PC-9 (cell line): ENCODE data around the gene TTC29. TPM values are rescaled to one million over a fixed set of nuclear protein-coding genes. Genes with fewer than 3 reads are reported as not detected.

ENCODE experiments used
- BruUV-seq: library from RNA; stranded (reverse); fragments of 400-500 nt; replicated peaks from 2 replicates; lab custom pipeline; 2021; lab: Mats Ljungman, UMichigan
- CTCF ChIA-PET: fragments of 300-600 bp; sonication (Branson Sonifier 250); formaldehyde crosslinking; loops from one replicate; lab custom pipeline; 2022; ENCODE audit warnings: antibody characterized with exemption; lab: Charles Lee
- POLR2A ChIA-PET: fragments of 300-600 bp; sonication (Branson Sonifier 250); formaldehyde crosslinking; loops from one replicate; lab custom pipeline; 2022; ENCODE audit warnings: antibody characterized with exemption; ENCODE audit not compliant: unreplicated experiment; lab: Charles Lee
- DNase-seq, 2 experiments: peaks; one replicate each; pipeline versions ENCODE4 v3.0.0 to v3.0.0-alpha.2; 2015 to 2022; ENCODE audit warnings: mixed read lengths in 1 of 2
- H2AFZ ChIP-seq: fragments of 200-600 bp; sonication (generic); 2 replicates; pipeline ENCODE4 v1.8.1; 2017; ENCODE audit warnings: antibody characterized with exemption
- H3F3A ChIP-seq: fragments of 200-600 bp; sonication (generic); 2 replicates; pipeline ENCODE4 v1.8.1; 2017; ENCODE audit warnings: antibody characterized with exemption, mild to moderate bottlenecking, low read depth; ENCODE audit not compliant: insufficient read depth
- H3K27ac ChIP-seq: fragments of 200-600 bp; sonication (generic); 2 replicates; pipeline ENCODE4 v1.6.1; 2016; ENCODE audit warnings: mixed run types
- H3K27me3 ChIP-seq: fragments of 200-600 bp; sonication (generic); 2 replicates; pipeline ENCODE4 v1.6.1; 2016; ENCODE audit warnings: low read depth, mixed run types; ENCODE audit not compliant: insufficient read depth
- H3K36me3 ChIP-seq: fragments of 200-600 bp; sonication (generic); 2 replicates; pipeline ENCODE4 v1.6.1; 2016; ENCODE audit warnings: low read depth, mixed run types
- H3K4me1 ChIP-seq: fragments of 200-600 bp; sonication (generic); replicated peaks from 2 replicates; pipeline ENCODE4 v1.6.1; 2016; ENCODE audit warnings: mixed run types; ENCODE audit not compliant: insufficient read depth
- H3K4me2 ChIP-seq: fragments of 200-600 bp; sonication (generic); 2 replicates; pipeline ENCODE4 v1.6.1; 2017; ENCODE audit warnings: mixed run types
- H3K4me3 ChIP-seq: fragments of 200-600 bp; sonication (generic); 2 replicates; pipeline ENCODE4 v1.6.1; 2016; ENCODE audit warnings: mixed run types
- H3K79me2 ChIP-seq: fragments of 200-600 bp; sonication (generic); 2 replicates; pipeline ENCODE4 v1.6.1; 2017; ENCODE audit warnings: low read depth, mixed run types
- H3K9me2 ChIP-seq: fragments of 200-600 bp; sonication (generic); 2 replicates; pipeline ENCODE4 v1.8.1; 2017; ENCODE audit warnings: mild to moderate bottlenecking; ENCODE audit not compliant: insufficient read depth
- H3K9me3 ChIP-seq: fragments of 200-600 bp; sonication (generic); 2 replicates; pipeline ENCODE4 v1.8.1; 2016; ENCODE audit warnings: low read depth; ENCODE audit not compliant: insufficient read depth
- H4K20me1 ChIP-seq: fragments of 200-600 bp; sonication (generic); 2 replicates; pipeline ENCODE4 v1.8.1; 2017; ENCODE audit not compliant: insufficient read depth
- EZH2 ChIP-seq: fragments of 200-600 bp; sonication (generic); IDR thresholded peaks from 2 replicates; pipeline ENCODE4 v1.8.0; 2017; ENCODE audit warnings: antibody characterized with exemption, low read depth
- intact Hi-C: fragments of 100-400 bp; cut with micrococcal nuclease; formaldehyde crosslinking; loops from one replicate; pipeline ENCODE4 v1.10.0; 2022; ENCODE audit not compliant: unreplicated experiment
- total RNA-seq: library from RNA; stranded (reverse); gene quantifications from 2 replicates; pipeline ENCODE4 v1.2.3, GENCODE V29; 2021
- TF ChIP-seq, protein P1 (sequence below): fragments of 200-600 bp; sonication (generic); conservative IDR thresholded peaks from 2 replicates; pipeline ENCODE4 v1.6.1; 2017; ENCODE audit warnings: mixed run types, antibody characterized with exemption, mild to moderate bottlenecking, moderate library complexity

Gene TTC29
- total RNA-seq, 1 experiment from 2014 or later = not detected

DNA sequence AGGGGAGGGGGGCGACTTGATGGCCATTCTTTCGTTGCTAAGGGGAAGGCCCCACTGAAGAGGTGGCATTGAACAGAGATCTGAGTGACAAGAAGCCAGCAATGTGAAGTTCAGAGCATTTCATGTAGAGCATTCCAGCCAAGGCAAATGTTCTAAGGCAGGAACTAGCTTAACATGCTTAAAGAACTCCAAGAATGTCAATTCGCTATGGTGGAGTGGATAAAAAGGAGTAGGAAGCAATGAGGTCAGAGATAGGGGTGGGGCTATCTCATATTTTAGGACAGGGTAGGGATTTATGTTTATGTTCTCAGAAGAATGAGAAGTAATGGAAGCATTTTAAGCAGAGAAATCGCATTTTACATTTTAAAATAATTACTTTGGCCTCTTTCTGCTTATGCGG is 130.9 kb downstream of the TTC29 start:
- H3K36me3 ChIP-seq = no peaks in the 10 kb centered on the region
- no peaks in the 10 kb centered on the region for H3K9me2 ChIP-seq
- no peaks in the 10 kb centered on the region for H3K79me2 ChIP-seq
- H4K20me1 ChIP-seq = no peaks in the 10 kb centered on the region
- H3K4me3 ChIP-seq = no peak overlapping the region
- no peak overlapping the region for H3K4me2 ChIP-seq
- BruUV-seq = no TSS peak
- intact Hi-C loops = no loop called here
- no peak overlapping the region for H2AFZ ChIP-seq
- CTCF ChIA-PET = no interaction called here
- no peaks in the 10 kb centered on the region for H3K9me3 ChIP-seq
- TF ChIP-seq EZH2 = no peak
- TF ChIP-seq, protein P1, sequence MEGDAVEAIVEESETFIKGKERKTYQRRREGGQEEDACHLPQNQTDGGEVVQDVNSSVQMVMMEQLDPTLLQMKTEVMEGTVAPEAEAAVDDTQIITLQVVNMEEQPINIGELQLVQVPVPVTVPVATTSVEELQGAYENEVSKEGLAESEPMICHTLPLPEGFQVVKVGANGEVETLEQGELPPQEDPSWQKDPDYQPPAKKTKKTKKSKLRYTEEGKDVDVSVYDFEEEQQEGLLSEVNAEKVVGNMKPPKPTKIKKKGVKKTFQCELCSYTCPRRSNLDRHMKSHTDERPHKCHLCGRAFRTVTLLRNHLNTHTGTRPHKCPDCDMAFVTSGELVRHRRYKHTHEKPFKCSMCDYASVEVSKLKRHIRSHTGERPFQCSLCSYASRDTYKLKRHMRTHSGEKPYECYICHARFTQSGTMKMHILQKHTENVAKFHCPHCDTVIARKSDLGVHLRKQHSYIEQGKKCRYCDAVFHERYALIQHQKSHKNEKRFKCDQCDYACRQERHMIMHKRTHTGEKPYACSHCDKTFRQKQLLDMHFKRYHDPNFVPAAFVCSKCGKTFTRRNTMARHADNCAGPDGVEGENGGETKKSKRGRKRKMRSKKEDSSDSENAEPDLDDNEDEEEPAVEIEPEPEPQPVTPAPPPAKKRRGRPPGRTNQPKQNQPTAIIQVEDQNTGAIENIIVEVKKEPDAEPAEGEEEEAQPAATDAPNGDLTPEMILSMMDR = no peak
- H3K27me3 ChIP-seq = no peaks in the 10 kb centered on the region
- no peaks in the 10 kb centered on the region for H3F3A ChIP-seq
- no peaks in the 10 kb centered on the region for H3K4me1 ChIP-seq
- POLR2A ChIA-PET = no interaction called here
- H3K27ac ChIP-seq = no peak overlapping the region
- no peak for DNase-seq

- DNase-seq = no peak
- H2AFZ ChIP-seq = no peak overlapping the region
- ChIA-PET CTCF (no interaction called here), POLR2A (no interaction called here)
- intact Hi-C loops = no loop called here
- no peak overlapping the region for H3K4me3 ChIP-seq
- no TSS peak for BruUV-seq
- no peaks in the 10 kb centered on the region for H3K27me3 ChIP-seq
- H3K79me2 ChIP-seq = no peaks in the 10 kb centered on the region
- no peaks in the 10 kb centered on the region for H3K9me3 ChIP-seq
- H3K27ac ChIP-seq = no peak overlapping the region
- no peaks in the 10 kb centered on the region for H3K4me1 ChIP-seq
- H3F3A ChIP-seq = no peaks in the 10 kb centered on the region
- no peak overlapping the region for H3K4me2 ChIP-seq
- H4K20me1 ChIP-seq = no peaks in the 10 kb centered on the region
- no peaks in the 10 kb centered on the region for H3K36me3 ChIP-seq
- TF ChIP-seq, protein P1 = no peak
- no peak for TF ChIP-seq EZH2
- no peaks in the 10 kb centered on the region for H3K9me2 ChIP-seq
These were observed 150.0 kb downstream of the TTC29 start for GRCh38 chr4:146795711-146796110.

DNA sequence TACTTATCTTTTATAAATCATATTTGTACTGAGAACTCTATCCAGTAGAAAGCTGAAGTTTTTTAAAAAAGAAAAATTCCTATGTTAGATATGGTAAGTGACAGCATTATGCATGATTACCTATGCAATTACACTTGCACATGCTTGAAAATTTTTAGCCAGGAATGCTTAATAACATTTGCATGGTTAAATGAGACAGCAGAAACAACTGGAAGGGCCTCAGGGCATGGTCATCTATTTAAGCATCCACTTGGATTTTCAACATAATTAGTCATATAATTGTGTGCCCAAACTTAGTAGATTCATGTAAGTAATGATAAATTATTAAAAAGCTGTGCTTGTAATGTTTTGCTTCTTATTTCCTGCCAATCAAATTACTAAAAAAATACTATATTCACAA is 151.9 kb downstream of the TTC29 start:
- no peak for DNase-seq
- intact Hi-C loops = no loop called here
- ChIA-PET POLR2A (no interaction called here), CTCF (no interaction called here)
- Histone ChIP-seq H3K4me2 (no peak overlapping the region), H3K9me3 (no peaks in the 10 kb centered on the region), H3K4me1 (no peaks in the 10 kb centered on the region), H3F3A (no peaks in the 10 kb centered on the region), H3K27ac (no peak overlapping the region), H2AFZ (no peak overlapping the region), H3K79me2 (no peaks in the 10 kb centered on the region), H4K20me1 (no peaks in the 10 kb centered on the region), H3K27me3 (no peaks in the 10 kb centered on the region), H3K4me3 (no peak overlapping the region), H3K9me2 (no peaks in the 10 kb centered on the region), H3K36me3 (no peaks in the 10 kb centered on the region)
- TF ChIP-seq, protein P1 = no peak
- TF ChIP-seq EZH2 = no peak
- no TSS peak for BruUV-seq
